PC-3 (cell line): ENCODE results near the gene RBFOX2.

Source experiments
- CTCF ChIP-seq: fragments of 300-600 bp; sonication (generic); conservative IDR thresholded peaks from 2 replicates; pipeline ENCODE4 v1.5.1; 2017; ENCODE audit warnings: antibody characterized with exemption, low read depth, mild to moderate bottlenecking, low read length
- EZH2 ChIP-seq: fragments of 300-600 bp; sonication (generic); IDR thresholded peaks from one replicate; pipeline ENCODE4 v1.6.1; 2017; ENCODE audit warnings: antibody characterized with exemption, mild to moderate bottlenecking, low read length; ENCODE audit not compliant: unreplicated experiment

GRCh38 chr22:35805466-35805865, 223.2 kb downstream of the RBFOX2 start:
- TF ChIP-seq CTCF (no peak), EZH2 (no peak)
